ENCODE results near the gene LHX3.

LHX3 gene

GRCh38 chr9:136191099-136191959 is 13.6 kb downstream of the LHX3 start:
- no peak for DNase-seq

- no peak for DNase-seq
These were observed 14.3 kb downstream of the LHX3 start for GRCh38 chr9:136190656-136191055.

GRCh38 chr9:136190237-136190601 is 14.7 kb downstream of the LHX3 start:
- no peak for DNase-seq

- DNase-seq = no peak
These were observed 15.3 kb downstream of the LHX3 start for GRCh38 chr9:136189394-136190236.

GRCh38 chr9:136187683-136188586 is 17.0 kb downstream of the LHX3 start:
- no peak for DNase-seq

- no peak for DNase-seq
These were observed 17.7 kb downstream of the LHX3 start for GRCh38 chr9:136187197-136187596.

GRCh38 chr9:136186386-136186785 is 18.5 kb downstream of the LHX3 start:
- DNase-seq = no peak

GRCh38 chr9:136185596-136186366 is 19.1 kb downstream of the LHX3 start:
- no peak for DNase-seq

GRCh38 chr9:136185066-136185465 is 19.9 kb downstream of the LHX3 start:
- DNase-seq = no peak

GRCh38 chr9:136182850-136183422 is 22.0 kb downstream of the LHX3 start:
- DNase-seq = no peak

- DNase-seq = no peak
These were observed 22.5 kb downstream of the LHX3 start for GRCh38 chr9:136182420-136182787.

- DNase-seq = no peak
These were observed 23.0 kb downstream of the LHX3 start for GRCh38 chr9:136181784-136182419.

- no peak for DNase-seq
These were observed 24.3 kb downstream of the LHX3 start for GRCh38 chr9:136180586-136180985.

- DNase-seq = no peak
These were observed 25.2 kb downstream of the LHX3 start for GRCh38 chr9:136179761-136180160.

- DNase-seq = no peak
These were observed 25.8 kb downstream of the LHX3 start for GRCh38 chr9:136179101-136179616.

GRCh38 chr9:136178773-136179075 is 26.2 kb downstream of the LHX3 start:
- no peak for DNase-seq

GRCh38 chr9:136178061-136178772 is 26.7 kb downstream of the LHX3 start:
- no peak for DNase-seq

- no peak for DNase-seq
These were observed 27.7 kb downstream of the LHX3 start for GRCh38 chr9:136177224-136177623.

- DNase-seq = no peak
These were observed 29.2 kb downstream of the LHX3 start for GRCh38 chr9:136175616-136176197.

All from stimulated activated CD4-positive, alpha-beta T cell treated with anti-CD3 and anti-CD28 coated beads, Interleukin-2, amount 100 ng/mL, for 24 hours (primary cell).